Limb (tissue), 2 donors: Measurements from ENCODE around the gene HCRTR2.
"Not testable (repeated sequence)": the region's sequence is repeated elsewhere in the genome, so short reads cannot be mapped to it uniquely, and the experiment has no call there.

Experiments used
- DNase-seq, 2 donors: peaks; one replicate each; pipeline ENCODE4 v3.0.0-alpha.2; 2016; ENCODE audit errors: extremely low spot score in 2 of 2

HCRTR2 gene

GRCh38 chr6:55174211-55175026, at the start of gene HCRTR2:
HCRTR2 (plus strand) TSS chr6:55174515; CDS start chr6:55174588, 73 bp downstream.
- peak in 1 of 2 donors; percentile 32 for DNase-seq

- DNase-seq, result no peak
Observed at GRCh38 chr6:55130806-55131324, 43.5 kb upstream of the HCRTR2 start.

- no peak for DNase-seq
Observed at GRCh38 chr6:55131616-55132015, 42.7 kb upstream of the HCRTR2 start.

DNA sequence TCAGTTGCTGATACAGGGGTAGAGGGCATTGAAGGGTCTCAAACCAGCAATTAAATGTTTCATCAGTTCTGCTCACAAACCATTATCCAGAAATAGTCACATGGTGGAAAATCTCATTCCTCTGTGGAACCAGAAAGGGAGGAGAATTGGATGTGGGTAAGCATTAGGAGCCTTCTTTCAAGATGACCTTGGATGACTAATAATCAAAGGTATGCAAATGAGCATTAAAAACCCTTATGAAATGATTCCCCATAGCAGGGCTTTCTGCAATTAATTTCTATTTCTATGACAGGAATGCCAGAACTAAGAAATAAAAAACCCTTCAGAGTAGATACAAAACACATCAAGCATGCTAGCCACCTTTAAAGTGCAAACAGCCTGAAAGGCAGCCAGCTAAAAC, 37.4 kb upstream of the HCRTR2 start:
- no peak for DNase-seq

GRCh38 chr6:55137929-55138693, 36.2 kb upstream of the HCRTR2 start:
- no peak for DNase-seq

GRCh38 chr6:55141611-55142010, 32.7 kb upstream of the HCRTR2 start:
- no peak for DNase-seq

GRCh38 chr6:55142610-55143009, 31.7 kb upstream of the HCRTR2 start:
- DNase-seq, result no peak

GRCh38 chr6:55153284-55153683, 21.0 kb upstream of the HCRTR2 start:
- no peak for DNase-seq

- DNase-seq, result not testable (repeated sequence)
Observed at GRCh38 chr6:55158784-55159183, 15.5 kb upstream of the HCRTR2 start.

DNA sequence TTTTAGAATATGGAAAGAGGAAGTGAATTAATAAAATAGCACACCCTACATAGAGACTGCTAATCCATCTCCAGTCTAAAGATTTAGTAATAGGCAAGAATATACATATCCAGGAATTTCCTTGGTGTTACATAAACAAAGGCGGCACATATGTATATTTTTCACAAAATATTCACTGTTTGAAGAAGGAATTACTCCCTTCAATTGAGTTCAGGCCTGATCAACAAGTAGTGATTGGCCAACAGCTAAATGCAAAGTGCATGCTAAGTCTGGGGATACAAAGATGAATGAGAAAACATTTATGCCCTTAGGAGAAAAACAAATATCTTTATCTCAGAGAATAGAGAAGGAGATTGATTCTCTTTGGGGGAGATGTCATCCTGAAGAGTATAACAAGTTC, 6.5 kb upstream of the HCRTR2 start:
- DNase-seq, result no peak

DNA sequence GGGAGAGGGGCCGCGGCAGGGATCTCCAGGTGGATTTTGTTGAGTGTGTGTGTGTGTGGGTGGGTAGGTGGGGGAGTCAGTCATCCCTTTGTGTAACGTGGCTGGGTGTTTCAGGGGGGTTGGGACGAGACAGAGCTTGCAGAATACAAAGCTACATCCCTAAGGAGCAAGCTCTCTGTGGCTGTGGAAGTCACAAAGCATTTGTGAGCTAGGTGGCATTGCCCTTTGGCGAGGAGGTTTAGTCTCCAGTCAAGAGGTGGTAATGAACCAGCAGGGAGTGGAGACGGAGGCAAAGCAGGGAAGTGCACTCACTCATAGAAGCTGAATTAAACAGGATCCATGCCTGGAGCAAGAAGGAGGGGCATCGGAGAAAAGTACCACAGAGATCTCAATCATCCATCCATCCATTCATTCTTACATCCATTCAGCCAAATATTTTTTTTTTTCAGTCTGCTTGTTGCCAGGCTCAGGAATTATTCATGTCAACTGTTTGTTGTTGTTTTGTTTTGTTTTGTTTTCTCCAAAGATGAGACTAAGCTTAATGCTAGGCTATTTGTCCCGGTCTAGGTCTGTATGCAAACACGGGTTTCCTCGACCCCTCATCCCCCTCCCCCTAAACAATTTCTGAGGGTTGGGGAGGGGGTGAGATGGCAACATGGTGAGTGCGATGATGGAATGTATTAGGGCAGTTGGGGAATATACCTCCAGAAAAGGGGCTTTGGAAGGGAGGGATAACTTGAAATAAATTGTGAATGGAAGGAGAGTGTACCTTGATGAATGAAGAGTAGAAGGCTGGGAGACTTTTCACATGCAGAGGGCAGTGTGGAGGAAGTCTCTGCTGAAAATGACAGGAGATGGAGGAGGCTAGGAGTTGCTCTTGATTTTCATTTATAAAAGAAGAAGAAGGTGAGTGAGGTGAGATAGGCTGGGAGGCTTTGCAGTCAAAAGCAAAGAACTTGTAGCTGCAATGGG, 1.0 kb downstream of the HCRTR2 start:
- DNase-seq, result no peak

DNA sequence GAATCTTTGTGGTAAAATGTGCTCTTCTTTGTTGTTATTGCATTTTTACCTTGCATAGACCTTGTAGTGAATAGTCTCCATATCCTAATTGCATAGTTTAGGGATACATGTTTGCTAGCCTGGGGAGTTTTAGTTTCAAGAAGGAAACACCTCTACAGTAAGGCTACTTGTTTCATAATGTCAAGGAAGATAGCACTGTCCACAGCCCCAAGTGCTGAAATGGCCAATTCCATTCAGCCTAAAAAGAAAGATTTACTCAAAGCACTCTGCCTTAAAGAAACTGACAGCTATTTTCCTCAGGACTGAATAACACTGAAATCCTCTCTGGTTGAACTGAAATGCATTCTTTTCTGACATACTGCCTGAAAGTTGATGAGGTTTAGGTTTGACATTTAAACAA, 2.6 kb downstream of the HCRTR2 start:
- peak in 1 of 2 donors; percentile 10 for DNase-seq

DNA sequence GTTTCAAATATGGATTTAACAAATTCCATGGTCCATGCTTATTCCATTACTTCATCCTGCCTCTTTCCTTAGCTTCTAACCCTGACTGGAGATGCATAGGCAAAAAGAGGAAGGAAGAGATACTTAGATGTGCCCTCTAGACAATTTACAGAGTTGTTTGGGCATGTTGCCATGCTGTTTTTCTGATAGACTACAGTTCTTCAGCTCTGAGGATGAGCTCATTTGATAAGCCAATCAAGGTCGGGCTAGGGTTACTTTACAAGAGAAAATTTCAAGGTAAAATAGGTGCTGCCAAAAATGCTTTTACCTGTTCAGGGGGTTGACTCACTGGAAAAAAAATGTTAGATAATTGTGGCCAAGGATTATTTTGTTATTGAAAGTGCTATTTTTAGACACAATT, 5.9 kb downstream of the HCRTR2 start:
- DNase-seq, result no peak

- no peak for DNase-seq
Observed at GRCh38 chr6:55182016-55182650, 7.8 kb downstream of the HCRTR2 start.

DNA sequence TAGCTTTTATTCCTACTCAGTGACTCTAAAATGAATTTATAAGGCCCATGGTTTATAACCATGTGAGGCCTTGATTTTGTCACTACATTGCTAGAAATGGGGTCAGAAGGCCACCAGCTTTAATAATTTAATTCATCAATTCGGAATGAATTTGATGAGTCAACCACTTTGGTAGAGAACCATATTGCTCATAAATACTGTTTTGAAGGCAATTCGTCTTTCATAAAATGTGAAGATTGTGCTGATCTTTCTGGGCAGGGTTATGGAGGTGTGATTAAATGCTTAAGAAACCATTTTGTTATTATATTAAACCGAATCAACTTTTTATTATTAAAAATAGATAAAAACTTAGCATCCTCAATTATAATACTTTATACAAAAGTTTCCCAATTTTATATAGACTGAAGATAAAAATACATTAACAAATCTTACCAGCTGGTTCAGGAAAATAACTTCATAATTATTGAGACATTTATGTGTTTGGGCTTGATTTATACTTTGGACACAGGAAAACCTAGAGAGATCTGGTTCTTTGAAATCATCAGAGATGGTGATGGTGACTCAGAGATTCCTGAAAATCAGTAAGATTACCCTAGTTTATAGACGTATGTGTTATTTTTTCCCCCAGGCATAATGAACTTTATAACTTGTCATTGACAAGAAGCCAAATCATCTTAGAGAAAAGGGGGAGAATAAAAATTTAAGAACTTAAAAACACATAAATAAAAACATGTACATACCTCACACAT, 10.6 kb downstream of the HCRTR2 start:
- DNase-seq, result no peak

GRCh38 chr6:55198715-55199114, 24.4 kb downstream of the HCRTR2 start:
- no peak for DNase-seq

DNA sequence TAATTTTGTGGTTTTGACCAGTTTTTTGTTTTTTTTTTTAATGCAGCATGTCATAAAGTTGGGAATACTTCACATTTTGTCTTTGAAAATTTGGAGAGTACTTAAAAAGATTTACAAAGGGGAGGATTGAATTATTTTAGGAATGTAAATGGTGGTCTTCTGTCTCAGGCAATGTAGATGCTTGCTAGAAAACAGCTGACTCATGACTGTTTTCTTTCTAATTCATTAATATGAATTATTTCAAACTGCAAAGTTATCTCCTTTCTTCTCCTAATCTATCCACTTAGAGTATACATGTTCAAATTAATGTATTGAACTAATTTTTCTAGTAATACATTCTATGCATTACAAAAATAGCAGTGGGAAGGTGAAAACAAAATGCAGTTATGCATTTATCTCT, 24.9 kb downstream of the HCRTR2 start:
- DNase-seq, result no peak

GRCh38 chr6:55208478-55209458, 34.5 kb downstream of the HCRTR2 start:
- DNase-seq, result no peak

DNA sequence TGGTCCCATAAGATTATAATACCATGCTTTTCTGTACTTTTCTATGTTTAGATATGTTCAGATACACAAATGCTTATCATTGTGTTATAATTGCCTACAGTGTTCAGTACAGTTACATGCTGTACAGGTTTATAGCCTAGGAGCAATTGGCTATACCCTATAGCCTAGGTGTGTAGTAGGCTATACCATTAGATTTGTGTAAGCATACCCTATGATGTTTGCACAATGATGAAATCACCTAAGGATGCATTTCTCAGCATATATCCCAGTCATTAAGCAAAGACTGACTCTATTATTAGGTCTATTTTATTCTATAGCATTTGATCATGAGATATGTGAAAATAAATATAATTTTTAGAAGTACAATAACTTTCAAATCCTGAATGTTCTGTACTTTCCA, 36.6 kb downstream of the HCRTR2 start:
- no peak for DNase-seq
